ENCODE measurements around the gene TMPRSS11B. TPM values are rescaled to one million over a fixed set of nuclear protein-coding genes. Genes with fewer than 3 reads are reported as not detected.

TMPRSS11B gene
- total RNA-seq, 4 donors from 2014 or later = not detected

GRCh38 chr4:68180849-68181526, 64.5 kb downstream of the TMPRSS11B start:
- TF ChIP-seq CTCF (IDR thresholded peaks at IDR 0.05; ENCODE audit: low read depth) = no peak

GRCh38 chr4:68176904-68177303, 68.6 kb downstream of the TMPRSS11B start:
- no peak for TF ChIP-seq CTCF (IDR thresholded peaks at IDR 0.05; ENCODE audit: low read depth)

Other genes with a start within 250 kb of the TMPRSS11B start
- gene TMPRSS11F, start 115.8 kb downstream of the TMPRSS11B start, total RNA-seq = under 1 TPM in 1 of 4 donors, not detected in 3; 0.17 TPM
- gene YTHDC1, start 104.4 kb upstream of the TMPRSS11B start, total RNA-seq = 10 to 100 TPM; 58.8 to 80.3 (median 74.5) TPM
- gene TMPRSS11E, start 201.8 kb upstream of the TMPRSS11B start, total RNA-seq = not detected